Gastrocnemius medialis (tissue), 4 donors: ENCODE measurements around the gene COL4A6. TPM values are rescaled to one million over a fixed set of nuclear protein-coding genes. Genes with fewer than 3 reads are reported as not detected.

ENCODE experiments used
- ATAC-seq, 2 donors: fragments of 150-250 bp; one replicate each; pipeline ENCODE4 v1.9.1; 2016
- DNase-seq, 2 donors: peaks; one replicate each; pipeline ENCODE4 v3.0.0-alpha.2; 2019
- H3K27ac ChIP-seq, 4 donors: fragments of 200-600 bp; sonication (generic); 1 replicate in 1 of 4; 2 replicates in 3 of 4; pipeline ENCODE4 v1.5.1; 2016 to 2018; ENCODE audit warnings: mild to moderate bottlenecking in 2 of 4, moderate library complexity in 1 of 4
- H3K27me3 ChIP-seq, 3 donors: fragments of 200-600 bp; sonication (generic) in 2 of 3; 1 replicate in 1 of 3; 2 replicates in 2 of 3; pipeline versions ENCODE4 v1.5.1 to v1.6.0; 2016 to 2019; ENCODE audit warnings: mild to moderate bottlenecking in 1 of 3, moderate library complexity in 1 of 3
- H3K36me3 ChIP-seq, 2 donors: fragments of 200-600 bp; sonication (generic) in 1 of 2; one replicate each; pipeline ENCODE4 v1.5.1; 2017 to 2018
- H3K4me1 ChIP-seq, 2 donors: fragments of 200-600 bp; sonication (generic) in 1 of 2; one replicate each; pipeline ENCODE4 v1.5.1; 2016 to 2017; ENCODE audit warnings: mild to moderate bottlenecking in 2 of 2
- H3K4me3 ChIP-seq, 4 donors: fragments of 200-600 bp; sonication (generic) in 3 of 4; 1 replicate in 1 of 4; 2 replicates in 3 of 4; pipeline ENCODE4 v1.5.1; 2016 to 2019; ENCODE audit warnings: mild to moderate bottlenecking in 2 of 4
- H3K9me3 ChIP-seq, 3 donors: fragments of 200-600 bp; sonication (generic) in 2 of 3; 1 replicate in 1 of 3; 2 replicates in 2 of 3; pipeline ENCODE4 v1.5.1; 2016 to 2019
- CTCF ChIP-seq, 5 experiments: fragments of 450-650 bp in 3 of 5; fragments of 200-600 bp in 2 of 5; sonication (generic) in 2 of 5; IDR thresholded peaks in 4 of 5; conservative IDR thresholded peaks in 1 of 5; 1 replicate in 4 of 5; 2 replicates in 1 of 5; pipeline ENCODE4 v1.5.1; 2016 to 2019; ENCODE audit warnings: antibody characterized with exemption in 5 of 5, mild to moderate bottlenecking in 3 of 5, moderate library complexity in 3 of 5
- POLR2A ChIP-seq, 2 donors: fragments of 450-650 bp; IDR thresholded peaks; one replicate each; pipeline ENCODE4 v1.6.1; 2017; ENCODE audit warnings: antibody characterized with exemption in 2 of 2, mild to moderate bottlenecking in 2 of 2, moderate library complexity in 2 of 2
- in situ Hi-C, 4 donors: fragments of 200-750 bp; cut with MboI; loops; one replicate each; pipeline versions ENCODE4 v1.15.0 to v1.8.0; 2017; ENCODE audit warnings: low sequenced_read_pairs in 4 of 4
- intact Hi-C: fragments of 100-400 bp; cut with DNase I; formaldehyde crosslinking; loops from one replicate; pipeline ENCODE4 v1.15.1; 2023; ENCODE audit warnings: low total_unique reads
- total RNA-seq, 4 donors: library from RNA; depleted of rRNA; stranded (reverse); fragments of >200 nt; gene quantifications; one replicate each; pipeline versions ENCODE4 v1.1.0 to v1.2.3, GENCODE V29; 2016

The COL4A6 gene
- total RNA-seq, 4 donors from 2014 or later, result 0.42 to 1.4 (median 0.81) TPM

GRCh38 chrX:108468486-108468885, 30.3 kb upstream of the COL4A6 start:
- Histone ChIP-seq H3K36me3 (no peaks in the 10 kb centered on the region), H3K27ac (no peak overlapping the region), H3K9me3 (no peaks in the 10 kb centered on the region), H3K4me1 (peaks cover 0 to 4% of the 10 kb centered on the region in 2 donors), H3K4me3 (no peak overlapping the region), H3K27me3 (no peaks in the 10 kb centered on the region)
- TF ChIP-seq CTCF (IDR thresholded peaks at IDR 0.05 in 4 of 5, conservative IDR thresholded peaks at IDR 0.05 in 1 of 5), result no peak
- no peak for TF ChIP-seq POLR2A (IDR thresholded peaks at IDR 0.05)
- intact Hi-C loops (no loop called here), in situ Hi-C loops (no loop called here)
- no peak for DNase-seq
- no peak for ATAC-seq

- no peak overlapping the region for H3K4me3 ChIP-seq
- peaks cover 0 to 4% of the 10 kb centered on the region in 2 donors for H3K4me1 ChIP-seq
- TF ChIP-seq POLR2A (IDR thresholded peaks at IDR 0.05), result no peak
- TF ChIP-seq CTCF (IDR thresholded peaks at IDR 0.05 in 4 of 5, conservative IDR thresholded peaks at IDR 0.05 in 1 of 5), result no peak
- no peak overlapping the region for H3K27ac ChIP-seq
- intact Hi-C loops (no loop called here), in situ Hi-C loops (no loop called here)
- no peak for ATAC-seq
- H3K36me3 ChIP-seq, result no peaks in the 10 kb centered on the region
- H3K27me3 ChIP-seq, result no peaks in the 10 kb centered on the region
- no peaks in the 10 kb centered on the region for H3K9me3 ChIP-seq
- no peak for DNase-seq
These were observed 26.4 kb upstream of the COL4A6 start for GRCh38 chrX:108464604-108465003.

DNA sequence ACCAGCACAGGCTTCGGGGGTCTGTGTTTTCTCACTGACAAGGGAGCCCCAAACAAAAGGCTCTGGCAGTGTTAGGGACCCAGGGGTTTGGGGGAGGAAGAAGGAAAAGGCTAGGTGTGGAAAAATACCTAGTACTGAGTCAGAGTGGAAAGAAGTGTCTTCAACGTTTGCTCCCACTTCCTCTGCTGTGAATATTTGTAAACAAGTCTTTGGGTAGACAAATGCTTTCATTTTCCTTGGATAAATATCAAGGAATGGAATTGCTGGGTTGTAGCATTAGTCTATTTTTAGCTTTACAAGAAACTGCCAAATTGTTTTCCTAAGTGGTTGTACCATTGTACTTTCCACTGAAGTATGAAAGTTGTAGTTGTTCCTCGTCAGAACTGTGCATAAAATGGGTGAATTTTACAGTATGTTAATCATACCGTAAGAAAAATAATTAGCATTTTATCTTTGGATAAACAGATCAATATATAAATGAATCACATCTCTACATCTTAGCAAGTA, 18.8 kb upstream of the COL4A6 start:
- intact Hi-C loops, result no loop called here
- DNase-seq (no peak), ATAC-seq (no peak)
- no peaks in the 10 kb centered on the region for H3K4me1 ChIP-seq
- no peaks in the 10 kb centered on the region for H3K27me3 ChIP-seq
- in situ Hi-C loops, result no loop called here
- peak overlapping the region in 2 of 4 donors; percentile 37 to 43 for H3K27ac ChIP-seq
- TF ChIP-seq CTCF (IDR thresholded peaks at IDR 0.05 in 4 of 5, conservative IDR thresholded peaks at IDR 0.05 in 1 of 5) (no peak), POLR2A (IDR thresholded peaks at IDR 0.05) (no peak)
- no peaks in the 10 kb centered on the region for H3K9me3 ChIP-seq
- no peaks in the 10 kb centered on the region for H3K36me3 ChIP-seq
- no peak overlapping the region for H3K4me3 ChIP-seq

- DNase-seq (no peak), ATAC-seq (no peak)
- H3K36me3 ChIP-seq, result no peaks in the 10 kb centered on the region
- H3K4me3 ChIP-seq, result no peak overlapping the region
- no peaks in the 10 kb centered on the region for H3K4me1 ChIP-seq
- TF ChIP-seq CTCF (IDR thresholded peaks at IDR 0.05 in 4 of 5, conservative IDR thresholded peaks at IDR 0.05 in 1 of 5) (no peak), POLR2A (IDR thresholded peaks at IDR 0.05) (no peak)
- intact Hi-C loops, result no loop called here
- H3K9me3 ChIP-seq, result no peaks in the 10 kb centered on the region
- no peaks in the 10 kb centered on the region for H3K27me3 ChIP-seq
- in situ Hi-C loops, result no loop called here
- no peak overlapping the region for H3K27ac ChIP-seq
These were observed 15.6 kb upstream of the COL4A6 start for GRCh38 chrX:108453841-108454240.

- DNase-seq (no peak), ATAC-seq (no peak)
- Histone ChIP-seq H3K4me3 (no peak overlapping the region), H3K27ac (no peak overlapping the region), H3K9me3 (no peaks in the 10 kb centered on the region), H3K27me3 (no peaks in the 10 kb centered on the region), H3K36me3 (peaks cover 0 to 4% of the 10 kb centered on the region in 2 donors), H3K4me1 (no peaks in the 10 kb centered on the region)
- no peak for TF ChIP-seq CTCF (IDR thresholded peaks at IDR 0.05 in 4 of 5, conservative IDR thresholded peaks at IDR 0.05 in 1 of 5)
- no peak for TF ChIP-seq POLR2A (IDR thresholded peaks at IDR 0.05)
- in situ Hi-C loops (no loop called here), intact Hi-C loops (no loop called here)
These were observed 9.1 kb upstream of the COL4A6 start for GRCh38 chrX:108447303-108447702.
